ENCODE data around the gene GPRC5C. TPM values are rescaled to one million over a fixed set of nuclear protein-coding genes. Genes with fewer than 3 reads are reported as not detected.

GPRC5C gene
- total and polyA plus RNA-seq, 2 donors (not counting 1 experiment from before 2014, with no cell fraction given): 0.66 to 1.1 TPM

GRCh38 chr17:74427763-74428153, 4.1 kb upstream of the GPRC5C start:
- no peak overlapping the region for H3K4me3 ChIP-seq (ENCODE audit: control extremely low read depth in 1 of 5, extremely low read depth in 1 of 5, insufficient read depth in 1 of 5, low read depth in 2 of 5, low read length in 4 of 5)
- H3K27me3 Mint-ChIP-seq: peaks cover 28% of the 10 kb centered on the region
- no peaks in the 10 kb centered on the region for H3K79me2 ChIP-seq (ENCODE audit: control insufficient read depth, insufficient read depth, low read length)
- TF ChIP-seq EZH2 (IDR thresholded peaks at IDR 0.05; ENCODE audit: borderline replicate concordance, insufficient read depth, low read depth, low read length, poor library complexity, severe bottlenecking): no peak
- no peak for TF ChIP-seq CTCF (IDR thresholded peaks at IDR 0.05)
- H2AFZ ChIP-seq (ENCODE audit: insufficient read depth, low read depth, low read length, poor library complexity, severe bottlenecking): no peak overlapping the region
- POLR2A ChIA-PET: no interaction called here
- peaks cover 0 to 18% (median 0%) of the 10 kb centered on the region in 3 donors for H3K9me3 ChIP-seq (ENCODE audit: control extremely low read depth in 1 of 3, control insufficient read depth in 2 of 3, insufficient read depth in 1 of 3, low read length in 2 of 3)
- H3K36me3 ChIP-seq (replicated peaks in 1 of 2; ENCODE audit: control extremely low read depth in 1 of 2, control insufficient read depth in 1 of 2, extremely low read depth in 1 of 2, insufficient read depth in 2 of 2, low read length in 1 of 2): no peaks in the 10 kb centered on the region
- H3K27me3 ChIP-seq (replicated peaks in 1 of 4; ENCODE audit: control extremely low read depth in 1 of 4, control insufficient read depth in 3 of 4, insufficient read depth in 4 of 4, low read length in 3 of 4): peaks cover 0 to 42% (median 15%) of the 10 kb centered on the region in 4 experiments
- WGBS (ENCODE audit: insufficient coverage): 86% methylated on average over 2 of the region's 6 CpGs
- intact Hi-C loops (cut with micrococcal nuclease): no loop called here
- H3K9me3 Mint-ChIP-seq (ENCODE audit: insufficient read depth): no peaks in the 10 kb centered on the region
- no peaks in the 10 kb centered on the region for H4K20me1 ChIP-seq (ENCODE audit: control insufficient read depth, insufficient read depth, low read length, poor library complexity, severe bottlenecking)
- no peak overlapping the region for H3K27ac ChIP-seq (ENCODE audit: low read length in 2 of 2)
- H3K4me1 ChIP-seq (ENCODE audit: control insufficient read depth in 2 of 2, insufficient read depth in 2 of 2, low read length in 2 of 2): peaks cover 24 to 26% of the 10 kb centered on the region in 2 donors
- ATAC-seq (ENCODE audit: low read depth) (no peak), DNase-seq (no peak)
- no peak overlapping the region for H3K9ac ChIP-seq (ENCODE audit: low read length)
- no peak overlapping the region for H3K27ac Mint-ChIP-seq
- CTCF ChIA-PET: no interaction called here
- H3K4me2 ChIP-seq (replicated peaks; ENCODE audit: low read depth, low read length, poor library complexity, severe bottlenecking): no peak overlapping the region
- no peak overlapping the region for H3K4me3 Mint-ChIP-seq
- H3K4me1 Mint-ChIP-seq: peaks cover 16% of the 10 kb centered on the region

- Histone ChIP-seq H3K4me2 (replicated peaks; ENCODE audit: low read depth, low read length, poor library complexity, severe bottlenecking) (no peak overlapping the region), H3K79me2 (ENCODE audit: control insufficient read depth, insufficient read depth, low read length) (no peaks in the 10 kb centered on the region), H3K9ac (ENCODE audit: low read length) (no peak overlapping the region), H3K27me3 (replicated peaks in 1 of 4; ENCODE audit: control extremely low read depth in 1 of 4, control insufficient read depth in 3 of 4, insufficient read depth in 4 of 4, low read length in 3 of 4) (peaks cover 0 to 54% (median 24%) of the 10 kb centered on the region in 4 experiments), H3K4me1 (ENCODE audit: control insufficient read depth in 2 of 2, insufficient read depth in 2 of 2, low read length in 2 of 2) (peaks cover 27% of the 10 kb centered on the region in 2 donors), H2AFZ (ENCODE audit: insufficient read depth, low read depth, low read length, poor library complexity, severe bottlenecking) (no peak overlapping the region), H3K36me3 (replicated peaks in 1 of 2; ENCODE audit: control extremely low read depth in 1 of 2, control insufficient read depth in 1 of 2, extremely low read depth in 1 of 2, insufficient read depth in 2 of 2, low read length in 1 of 2) (no peaks in the 10 kb centered on the region), H4K20me1 (ENCODE audit: control insufficient read depth, insufficient read depth, low read length, poor library complexity, severe bottlenecking) (no peaks in the 10 kb centered on the region), H3K27ac (ENCODE audit: low read length in 2 of 2) (no peak overlapping the region), H3K4me3 (ENCODE audit: control extremely low read depth in 1 of 5, extremely low read depth in 1 of 5, insufficient read depth in 1 of 5, low read depth in 2 of 5, low read length in 4 of 5) (no peak overlapping the region), H3K9me3 (ENCODE audit: control extremely low read depth in 1 of 3, control insufficient read depth in 2 of 3, insufficient read depth in 1 of 3, low read length in 2 of 3) (peaks cover 0 to 25% (median 0%) of the 10 kb centered on the region in 3 donors)
- intact Hi-C loops (cut with micrococcal nuclease): no loop called here
- no peaks in the 10 kb centered on the region for H3K9me3 Mint-ChIP-seq (ENCODE audit: insufficient read depth)
- ChIA-PET CTCF (no interaction called here), POLR2A (no interaction called here)
- ATAC-seq (ENCODE audit: low read depth) (peak; percentile 36), DNase-seq (no peak)
- no peak for TF ChIP-seq EZH2 (IDR thresholded peaks at IDR 0.05; ENCODE audit: borderline replicate concordance, insufficient read depth, low read depth, low read length, poor library complexity, severe bottlenecking)
- no peak for TF ChIP-seq CTCF (IDR thresholded peaks at IDR 0.05)
- WGBS (ENCODE audit: insufficient coverage): 54% methylated on average over 11 of the region's 19 CpGs
- peak overlapping the region; percentile 57 for H3K4me3 Mint-ChIP-seq
- peak overlapping the region; percentile 74 for H3K27ac Mint-ChIP-seq
- peaks cover 42% of the 10 kb centered on the region for H3K27me3 Mint-ChIP-seq
- peaks cover 16% of the 10 kb centered on the region for H3K4me1 Mint-ChIP-seq
These were observed 2.1 kb upstream of the GPRC5C start for GRCh38 chr17:74429604-74430384.

All from B cell (primary cell).